Stimulated activated CD4-positive, alpha-beta T cell treated with anti-CD3 and anti-CD28 coated beads, Interleukin-1b, Interleukin-23, amount 100 ng/mL, for 1 hour (primary cell): ENCODE measurements around the gene MEGF11.

ENCODE experiments used
- DNase-seq, 2 donors: peaks; one replicate each; pipeline ENCODE4 v3.0.0-alpha.2; 2020; ENCODE audit warnings: low read depth in 2 of 2

The MEGF11 gene

GRCh38 chr15:66030650-66031049 lies 222.9 kb downstream of the MEGF11 start:
- DNase-seq, result no peak

- no peak for DNase-seq
These were observed 223.9 kb downstream of the MEGF11 start for GRCh38 chr15:66029650-66030049.

- no peak for DNase-seq
These were observed 226.2 kb downstream of the MEGF11 start for GRCh38 chr15:66027268-66027805.

- no peak for DNase-seq
These were observed 227.6 kb downstream of the MEGF11 start for GRCh38 chr15:66025972-66026371.

- DNase-seq, result no peak
These were observed 228.5 kb downstream of the MEGF11 start for GRCh38 chr15:66025015-66025452.

- no peak for DNase-seq
These were observed 229.4 kb downstream of the MEGF11 start for GRCh38 chr15:66024116-66024515.

- DNase-seq, result no peak
These were observed 230.1 kb downstream of the MEGF11 start for GRCh38 chr15:66023311-66023972.

- DNase-seq, result no peak
These were observed 231.4 kb downstream of the MEGF11 start for GRCh38 chr15:66022163-66022525.

- no peak for DNase-seq
These were observed 231.9 kb downstream of the MEGF11 start for GRCh38 chr15:66021496-66022162.

- no peak for DNase-seq
These were observed 233.6 kb downstream of the MEGF11 start for GRCh38 chr15:66019826-66020398.

GRCh38 chr15:66019368-66019767 lies 234.2 kb downstream of the MEGF11 start:
- DNase-seq, result no peak

GRCh38 chr15:66018488-66018797 lies 235.1 kb downstream of the MEGF11 start:
- no peak for DNase-seq

GRCh38 chr15:66017792-66018487 lies 235.6 kb downstream of the MEGF11 start:
- DNase-seq, result no peak

- DNase-seq, result no peak
These were observed 236.6 kb downstream of the MEGF11 start for GRCh38 chr15:66017000-66017399.

GRCh38 chr15:66016199-66016598 lies 237.4 kb downstream of the MEGF11 start:
- no peak for DNase-seq

GRCh38 chr15:66014635-66015182 lies 238.8 kb downstream of the MEGF11 start:
- no peak for DNase-seq

- no peak for DNase-seq
These were observed 239.5 kb downstream of the MEGF11 start for GRCh38 chr15:66014022-66014421.

- DNase-seq, result no peak
These were observed 244.5 kb downstream of the MEGF11 start for GRCh38 chr15:66008940-66009562.

- DNase-seq, result no peak
These were observed 245.8 kb downstream of the MEGF11 start for GRCh38 chr15:66007663-66008262.

- DNase-seq, result no peak
These were observed 246.6 kb downstream of the MEGF11 start for GRCh38 chr15:66006986-66007385.

- no peak for DNase-seq
These were observed 248.8 kb downstream of the MEGF11 start for GRCh38 chr15:66004618-66005262.
